B cell (primary cell): Measurements from ENCODE around the gene TRAPPC3L. TPM values are rescaled to one million over a fixed set of nuclear protein-coding genes. Genes with fewer than 3 reads are reported as not detected.

Experiments
- ATAC-seq: fragments of 200-7000 bp; cut with Tn5 transposase; one replicate; pipeline ENCODE4 v1.10.0; 2021; ENCODE audit warnings: low read depth, mild to moderate bottlenecking, moderate number of reproducible peaks, moderate library complexity
- CTCF ChIA-PET: fragments of 350-600 bp; sonication (Branson Sonifier 250); formaldehyde crosslinking; loops from one replicate; lab custom pipeline; 2021; ENCODE audit warnings: antibody characterized with exemption, inconsistent platforms; lab: Charles Lee
- POLR2A ChIA-PET: fragments of 350-600 bp; sonication (Branson Sonifier 250); formaldehyde crosslinking; loops from one replicate; lab custom pipeline; 2021; ENCODE audit warnings: antibody characterized with exemption; lab: Charles Lee
- DNase-seq: peaks from one replicate; pipeline ENCODE4 v3.0.0; 2013
- H2AFZ ChIP-seq: 2 replicates; pipeline ENCODE4 v1.6.1; 2012; ENCODE audit warnings: mild to moderate bottlenecking, low read depth, low read length; ENCODE audit not compliant: insufficient read depth, poor library complexity, severe bottlenecking
- H3K27ac ChIP-seq, 2 donors: 1 replicate in 1 of 2; 2 replicates in 1 of 2; pipeline ENCODE4 v1.5.1; 2012 to 2013; ENCODE audit warnings: low read length in 2 of 2, mild to moderate bottlenecking in 2 of 2, moderate library complexity in 1 of 2
- H3K27me3 ChIP-seq, 4 experiments: fragments of 200-600 bp in 1 of 4; sonication (generic) in 1 of 4; replicated peaks in 1 of 4; 1 replicate in 2 of 4; 2 replicates in 2 of 4; pipeline versions ENCODE4 v1.6.1 to v1.7.0; 2013 to 2016; ENCODE audit warnings: low read length in 3 of 4, mild to moderate bottlenecking in 2 of 4, mixed read lengths in 1 of 4, moderate library complexity in 1 of 4; ENCODE audit not compliant: insufficient read depth in 4 of 4, control insufficient read depth in 3 of 4; ENCODE audit errors: control extremely low read depth in 1 of 4
- H3K36me3 ChIP-seq, 2 experiments: replicated peaks in 1 of 2; 1 replicate in 1 of 2; 2 replicates in 1 of 2; pipeline versions ENCODE4 v1.6.1 to v1.7.1; 2013; ENCODE audit warnings: low read length in 1 of 2; ENCODE audit not compliant: insufficient read depth in 2 of 2, control insufficient read depth in 1 of 2; ENCODE audit errors: control extremely low read depth in 1 of 2, extremely low read depth in 1 of 2
- H3K4me1 ChIP-seq, 2 donors: fragments of 200-600 bp in 1 of 2; sonication (generic) in 1 of 2; 1 replicate in 1 of 2; 2 replicates in 1 of 2; pipeline versions ENCODE4 v1.5.1 to v1.6.1; 2013 to 2017; ENCODE audit warnings: low read length in 2 of 2; ENCODE audit not compliant: control insufficient read depth in 2 of 2, insufficient read depth in 2 of 2
- H3K4me2 ChIP-seq: replicated peaks from 2 replicates; pipeline ENCODE3; 2012; ENCODE audit warnings: mild to moderate bottlenecking, low read depth, low read length; ENCODE audit not compliant: poor library complexity, severe bottlenecking
- H3K4me3 ChIP-seq, 5 experiments: fragments of 200-600 bp in 1 of 5; sonication (generic) in 1 of 5; 1 replicate in 3 of 5; 2 replicates in 2 of 5; pipeline versions ENCODE4 v1.5.1 to v1.7.0; 2011 to 2016; ENCODE audit warnings: low read length in 4 of 5, mild to moderate bottlenecking in 4 of 5, low read depth in 2 of 5, control low read depth in 1 of 5, moderate library complexity in 1 of 5; ENCODE audit not compliant: insufficient read depth in 1 of 5; ENCODE audit errors: control extremely low read depth in 1 of 5, extremely low read depth in 1 of 5
- H3K79me2 ChIP-seq: fragments of 200-600 bp; sonication (generic); one replicate; pipeline ENCODE4 v1.6.0; 2016; ENCODE audit warnings: low read length; ENCODE audit not compliant: control insufficient read depth, insufficient read depth
- H3K9ac ChIP-seq: fragments of 200-600 bp; sonication (generic); 2 replicates; pipeline ENCODE4 v1.6.1; 2017; ENCODE audit warnings: mild to moderate bottlenecking, low read length, moderate library complexity
- H3K9me3 ChIP-seq, 3 donors: one replicate each; pipeline versions ENCODE4 v1.6.1 to v1.7.1; 2013; ENCODE audit warnings: low read length in 2 of 3; ENCODE audit not compliant: control insufficient read depth in 2 of 3, insufficient read depth in 1 of 3; ENCODE audit errors: control extremely low read depth in 1 of 3
- H4K20me1 ChIP-seq: 2 replicates; pipeline ENCODE4 v1.6.0; 2012; ENCODE audit warnings: mild to moderate bottlenecking, low read length; ENCODE audit not compliant: insufficient read depth, control insufficient read depth, poor library complexity, severe bottlenecking
- H3K27ac Mint-ChIP-seq: one replicate; pipeline ENCODE4 v1.8.0; 2021; ENCODE audit warnings: mixed read lengths
- H3K27me3 Mint-ChIP-seq: one replicate; pipeline ENCODE4 v1.8.0; 2021; ENCODE audit warnings: mixed read lengths
- H3K4me1 Mint-ChIP-seq: one replicate; pipeline ENCODE4 v1.8.0; 2021; ENCODE audit warnings: mixed read lengths
- H3K4me3 Mint-ChIP-seq: one replicate; pipeline ENCODE4 v1.8.0; 2021; ENCODE audit warnings: mixed read lengths
- H3K9me3 Mint-ChIP-seq: one replicate; pipeline ENCODE4 v1.8.0; 2022; ENCODE audit warnings: mixed read lengths; ENCODE audit not compliant: insufficient read depth
- EZH2 ChIP-seq: IDR thresholded peaks from 2 replicates; pipeline ENCODE4 v1.6.1; 2012; ENCODE audit warnings: borderline replicate concordance, low read depth, mild to moderate bottlenecking, moderate library complexity, low read length; ENCODE audit not compliant: insufficient read depth, poor library complexity, severe bottlenecking
- WGBS: methylation state at CpG from one replicate; pipeline ENCODE4 v1.1.5; 2013; ENCODE audit warnings: missing lambda C conversion rate; ENCODE audit not compliant: insufficient coverage; 5-methylcytosine and 5-hydroxymethylcytosine counted together
- intact Hi-C: fragments of 100-400 bp; cut with micrococcal nuclease; formaldehyde crosslinking; loops from one replicate; pipeline ENCODE4 v1.10.0; 2022
- polyA plus RNA-seq: library from polyadenylated mRNA; depleted of rRNA; stranded (reverse); fragments of >200 nt; gene quantifications from 2 replicates; pipeline ENCODE4 v1.2.3, GENCODE V29; 2012
- total RNA-seq, 2 donors: library from RNA; stranded (reverse); fragments of 120-200 nt in 1 of 2; gene quantifications; 1 replicate in 1 of 2; 2 replicates in 1 of 2; pipeline versions ENCODE4 v1.2.3 to v1.2.4, GENCODE V29; 2013 to 2022
- TF ChIP-seq, protein P1 (sequence below): fragments of 200-600 bp; IDR thresholded peaks from one replicate; pipeline ENCODE4 v1.8.0; 2022; ENCODE audit warnings: antibody characterized with exemption, mild to moderate bottlenecking

Gene TRAPPC3L
- total and polyA plus RNA-seq, 2 donors (not counting 1 experiment from before 2014, with no cell fraction given), result not detected

DNA sequence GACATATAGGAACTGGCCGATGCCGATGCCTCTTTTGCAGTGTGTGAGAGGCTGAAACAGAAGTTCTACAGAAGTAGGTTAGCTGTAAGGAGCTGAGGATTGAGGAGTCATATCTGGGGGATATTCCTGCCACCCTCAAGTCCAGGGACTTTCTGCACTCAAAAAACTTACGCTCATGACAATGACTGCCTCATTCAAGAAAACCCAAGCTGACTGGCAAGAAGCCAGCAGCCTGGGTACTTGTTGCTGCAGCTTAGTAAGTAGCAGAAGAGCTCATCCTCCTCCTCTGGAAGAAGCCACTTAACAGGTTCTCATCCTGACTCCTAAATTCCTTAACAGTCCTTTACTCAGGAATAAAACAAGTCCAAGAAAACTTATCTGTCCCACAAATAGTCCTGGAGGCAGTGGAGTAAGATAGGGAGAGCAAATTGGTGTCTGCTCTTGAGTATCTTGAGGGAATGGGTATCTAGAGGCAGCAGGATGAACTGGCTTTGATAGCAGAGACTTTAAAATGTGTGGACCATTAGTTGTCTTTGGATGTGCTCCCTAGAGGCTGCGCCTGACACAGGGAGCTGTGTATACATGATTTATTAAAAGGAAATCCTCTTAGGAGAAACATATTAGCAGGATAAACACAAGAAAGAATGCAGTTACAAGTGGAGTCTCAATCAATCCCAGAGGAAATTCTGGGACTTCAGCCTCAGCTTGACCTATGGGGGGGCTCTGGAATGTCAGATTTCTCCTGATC, 26.7 kb downstream of the TRAPPC3L start:
- POLR2A ChIA-PET, result interaction anchor here (0.6 kb wide), 1 partner anchor 168 kb away, joined by 6 read pairs; no protein-coding TSS in a partner anchor
- H2AFZ ChIP-seq, result no peak overlapping the region
- no peak for DNase-seq
- no peak overlapping the region for H3K27ac ChIP-seq
- no peak overlapping the region for H3K9ac ChIP-seq
- TF ChIP-seq EZH2, result no peak
- TF ChIP-seq, protein P1, sequence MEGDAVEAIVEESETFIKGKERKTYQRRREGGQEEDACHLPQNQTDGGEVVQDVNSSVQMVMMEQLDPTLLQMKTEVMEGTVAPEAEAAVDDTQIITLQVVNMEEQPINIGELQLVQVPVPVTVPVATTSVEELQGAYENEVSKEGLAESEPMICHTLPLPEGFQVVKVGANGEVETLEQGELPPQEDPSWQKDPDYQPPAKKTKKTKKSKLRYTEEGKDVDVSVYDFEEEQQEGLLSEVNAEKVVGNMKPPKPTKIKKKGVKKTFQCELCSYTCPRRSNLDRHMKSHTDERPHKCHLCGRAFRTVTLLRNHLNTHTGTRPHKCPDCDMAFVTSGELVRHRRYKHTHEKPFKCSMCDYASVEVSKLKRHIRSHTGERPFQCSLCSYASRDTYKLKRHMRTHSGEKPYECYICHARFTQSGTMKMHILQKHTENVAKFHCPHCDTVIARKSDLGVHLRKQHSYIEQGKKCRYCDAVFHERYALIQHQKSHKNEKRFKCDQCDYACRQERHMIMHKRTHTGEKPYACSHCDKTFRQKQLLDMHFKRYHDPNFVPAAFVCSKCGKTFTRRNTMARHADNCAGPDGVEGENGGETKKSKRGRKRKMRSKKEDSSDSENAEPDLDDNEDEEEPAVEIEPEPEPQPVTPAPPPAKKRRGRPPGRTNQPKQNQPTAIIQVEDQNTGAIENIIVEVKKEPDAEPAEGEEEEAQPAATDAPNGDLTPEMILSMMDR, result no peak
- intact Hi-C loops, result no loop called here
- no peaks in the 10 kb centered on the region for H3K4me1 ChIP-seq
- H3K27ac Mint-ChIP-seq, result no peak overlapping the region
- ATAC-seq, result no peak
- no peaks in the 10 kb centered on the region for H3K36me3 ChIP-seq
- no peak overlapping the region for H3K4me3 Mint-ChIP-seq
- no peaks in the 10 kb centered on the region for H3K79me2 ChIP-seq
- CTCF ChIA-PET, result interaction anchor here (1.2 to 2.6 kb wide), 3 partner anchors 15 to 230 kb away, joined by 3 to 6 read pairs (median 4); no protein-coding TSS in a partner anchor
- H3K27me3 Mint-ChIP-seq, result peaks cover 3% of the 10 kb centered on the region
- H4K20me1 ChIP-seq, result no peaks in the 10 kb centered on the region
- H3K4me3 ChIP-seq, result no peak overlapping the region
- H3K9me3 Mint-ChIP-seq, result no peaks in the 10 kb centered on the region
- H3K9me3 ChIP-seq, result no peaks in the 10 kb centered on the region
- no peak overlapping the region for H3K4me2 ChIP-seq
- 97% methylated on average over 4 of the region's 4 CpGs for WGBS
- H3K27me3 ChIP-seq, result no peaks in the 10 kb centered on the region
- peaks cover 3% of the 10 kb centered on the region for H3K4me1 Mint-ChIP-seq

DNA sequence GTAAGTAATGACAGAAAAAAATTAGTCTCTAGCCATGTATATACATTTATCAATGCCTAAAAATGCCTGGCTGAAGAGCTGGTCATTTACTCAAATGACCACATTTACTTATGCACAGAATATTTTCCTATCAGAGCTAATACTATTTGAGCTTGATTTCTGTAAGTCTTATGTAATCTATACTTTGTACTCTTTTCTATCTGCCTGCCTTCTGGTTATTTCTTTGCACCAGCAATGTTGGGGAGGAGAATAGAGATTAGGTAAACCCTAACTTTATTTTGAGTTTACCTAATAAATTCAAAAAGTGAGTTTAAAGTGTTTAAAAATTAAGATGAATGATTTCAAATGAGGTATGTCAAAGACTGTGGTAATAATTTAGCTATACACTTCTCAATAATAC, 30.3 kb downstream of the TRAPPC3L start:
- CTCF ChIA-PET, result interaction anchor here (0.9 to 4.5 kb wide), 6 partner anchors 9 to 247 kb away, joined by 3 to 21 read pairs (median 4); no protein-coding TSS in a partner anchor
- peaks cover 3% of the 10 kb centered on the region for H3K27me3 Mint-ChIP-seq

More for the DNA sequence above, 30.3 kb downstream of the TRAPPC3L start:
- Histone ChIP-seq H3K27ac (no peak overlapping the region), H4K20me1 (no peaks in the 10 kb centered on the region), H3K4me3 (no peak overlapping the region), H3K36me3 (no peaks in the 10 kb centered on the region), H3K4me1 (peaks cover 5 to 6% of the 10 kb centered on the region in 2 donors), H3K79me2 (no peaks in the 10 kb centered on the region), H3K9ac (no peak overlapping the region), H3K4me2 (no peak overlapping the region), H2AFZ (no peak overlapping the region), H3K9me3 (no peaks in the 10 kb centered on the region), H3K27me3 (no peaks in the 10 kb centered on the region)
- Mint-ChIP-seq H3K4me1 (peaks cover 18% of the 10 kb centered on the region), H3K9me3 (no peaks in the 10 kb centered on the region), H3K4me3 (no peak overlapping the region), H3K27ac (no peak overlapping the region)
- DNase-seq (no peak), ATAC-seq (no peak)
- POLR2A ChIA-PET, result no interaction called here
- no peak for TF ChIP-seq EZH2
- TF ChIP-seq, protein P1, result no peak
- intact Hi-C loops, result no loop called here
